HG02852 (cell line): Measurements from ENCODE around the gene PREB.

Source experiments
- ATAC-seq: cut with Tn5 transposase; IDR thresholded peaks from one replicate; pipeline ENCODE4 v1.9.1; 2021; ENCODE audit warnings: mild to moderate bottlenecking, moderate library complexity; ENCODE audit not compliant: unreplicated experiment

The PREB gene

DNA sequence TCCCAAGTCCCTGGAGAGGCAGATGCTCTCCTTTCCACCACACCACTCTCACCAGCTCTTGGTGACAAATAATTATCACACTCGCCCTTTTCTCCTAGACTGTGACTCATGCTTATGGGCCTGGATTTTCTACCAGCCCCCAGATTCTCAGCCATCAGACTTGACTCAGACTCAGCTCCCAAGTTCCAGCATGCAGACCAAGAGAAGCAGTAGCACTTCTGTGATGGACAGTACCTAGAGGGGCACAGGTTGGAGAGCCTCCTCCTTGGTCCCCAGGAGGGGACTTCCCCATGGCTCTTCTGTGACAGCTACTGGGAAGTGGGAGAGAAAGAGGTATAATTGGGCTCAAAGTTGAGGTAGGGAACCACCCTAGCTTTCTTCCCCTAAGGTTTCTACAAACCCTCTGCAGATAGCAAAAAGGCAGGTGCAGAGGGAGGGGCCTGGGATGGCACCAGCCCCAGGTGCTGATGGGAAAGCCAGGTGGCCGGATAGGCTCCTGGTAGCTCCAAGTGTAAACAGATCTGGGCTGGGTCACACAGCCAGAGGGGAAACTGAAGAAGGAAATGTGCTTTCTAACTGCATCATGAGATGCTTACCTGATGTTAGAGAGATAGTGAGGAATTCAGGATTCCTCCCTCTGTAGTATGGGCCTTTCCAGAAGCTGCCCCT is 18.5 kb upstream of the PREB start:
- ATAC-seq = no peak

DNA sequence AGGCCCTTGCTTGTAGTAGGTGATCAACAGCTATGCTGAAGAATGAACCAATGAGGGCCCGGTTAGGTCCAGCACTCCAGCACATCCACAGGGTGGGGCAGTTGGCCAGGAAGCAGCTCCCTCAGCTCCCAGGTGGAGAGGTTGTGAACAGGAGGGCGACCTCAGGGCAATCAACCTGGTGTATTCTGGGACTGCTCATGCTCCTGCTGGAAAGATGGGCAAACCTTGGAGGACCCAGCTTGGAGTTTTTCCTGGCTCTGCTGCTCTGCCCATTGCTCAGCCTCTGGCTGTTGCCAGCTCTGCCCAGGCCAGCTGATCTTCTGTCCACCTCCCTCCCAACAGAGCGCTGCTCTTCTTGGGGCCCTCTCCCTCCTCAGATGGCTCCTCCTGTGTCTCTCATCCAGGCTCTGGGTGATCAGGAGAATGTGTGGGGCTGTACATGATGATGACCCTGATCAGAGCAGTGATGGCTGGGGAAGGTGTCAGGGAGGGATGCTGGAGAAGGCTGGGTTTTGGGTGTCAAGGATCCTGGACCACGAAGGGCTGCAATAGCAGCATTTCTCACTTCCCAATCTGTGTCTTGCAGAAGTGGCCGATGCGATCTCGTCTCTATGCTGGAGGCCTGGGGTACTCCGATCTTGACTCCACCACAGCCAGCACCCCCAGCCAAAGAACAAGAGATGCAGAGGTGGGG is 17.8 kb upstream of the PREB start:
- ATAC-seq = no peak

DNA sequence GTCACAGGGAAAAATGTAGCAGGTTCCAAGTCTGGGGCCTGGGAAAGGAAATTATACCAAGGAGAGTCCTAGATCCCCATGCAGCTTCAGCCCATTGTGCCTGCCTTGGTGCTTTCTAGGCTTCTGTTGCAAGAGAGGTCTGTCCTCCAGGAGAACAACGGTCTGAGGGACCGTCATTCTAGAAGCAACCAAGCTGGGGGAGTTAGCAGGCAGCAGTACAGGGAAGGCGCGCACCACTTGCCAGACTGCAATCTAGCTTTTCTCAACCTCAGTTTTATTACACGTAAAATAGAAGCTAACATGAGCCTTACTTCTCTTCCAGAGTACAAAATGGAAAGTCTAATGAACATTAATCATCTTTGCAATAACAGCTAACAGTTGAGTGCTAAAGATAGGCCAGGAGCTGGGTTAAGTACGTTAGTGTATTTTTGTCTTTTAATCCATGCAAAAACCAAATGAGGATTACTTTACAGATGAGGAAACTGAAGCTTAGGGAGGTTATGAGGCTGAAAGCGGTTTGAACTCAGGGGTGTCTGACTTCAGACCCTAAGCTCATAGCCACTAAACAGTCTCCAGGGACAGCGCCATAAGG is 16.3 kb upstream of the PREB start:
- ATAC-seq = no peak

DNA sequence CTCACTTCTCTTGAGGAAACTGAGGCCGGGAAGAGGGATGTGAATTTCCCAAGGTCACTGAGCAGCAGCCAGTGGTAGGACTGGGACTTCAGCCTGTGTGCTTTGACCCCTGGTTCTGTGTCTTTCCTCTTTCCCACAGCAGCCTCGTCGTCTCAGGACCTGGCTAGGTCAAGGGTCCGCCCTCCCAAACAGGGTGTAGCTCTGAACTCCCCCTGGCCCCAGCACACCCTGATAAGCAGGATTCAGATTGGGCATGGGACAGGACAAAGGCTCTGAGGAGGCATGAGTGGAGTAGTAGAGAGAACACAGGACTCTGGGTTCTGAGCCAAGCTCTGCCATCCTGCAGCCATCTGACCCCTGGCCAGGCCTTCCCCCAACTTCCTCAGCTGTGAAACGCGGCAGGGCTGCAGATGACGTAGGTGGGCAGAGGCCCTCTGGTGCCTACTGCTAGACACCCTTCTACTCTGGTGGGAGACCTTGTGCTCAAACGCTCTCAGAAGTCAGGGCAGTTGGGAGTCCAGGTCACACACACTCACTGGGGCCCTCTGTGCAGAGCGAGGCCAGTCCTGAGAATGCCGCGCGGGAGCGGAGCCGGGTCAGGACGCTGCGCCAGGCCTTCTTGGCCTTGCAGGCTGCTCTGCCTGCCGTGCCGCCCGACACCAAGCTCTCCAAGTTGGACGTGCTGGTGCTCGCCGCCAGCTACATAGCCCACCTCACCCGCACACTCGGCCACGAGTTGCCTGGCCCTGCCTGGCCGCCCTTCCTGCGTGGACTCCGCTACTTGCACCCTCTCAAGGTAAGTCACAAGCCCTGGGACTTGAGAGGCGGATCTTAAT is 15.4 kb upstream of the PREB start:
- ATAC-seq = no peak

DNA sequence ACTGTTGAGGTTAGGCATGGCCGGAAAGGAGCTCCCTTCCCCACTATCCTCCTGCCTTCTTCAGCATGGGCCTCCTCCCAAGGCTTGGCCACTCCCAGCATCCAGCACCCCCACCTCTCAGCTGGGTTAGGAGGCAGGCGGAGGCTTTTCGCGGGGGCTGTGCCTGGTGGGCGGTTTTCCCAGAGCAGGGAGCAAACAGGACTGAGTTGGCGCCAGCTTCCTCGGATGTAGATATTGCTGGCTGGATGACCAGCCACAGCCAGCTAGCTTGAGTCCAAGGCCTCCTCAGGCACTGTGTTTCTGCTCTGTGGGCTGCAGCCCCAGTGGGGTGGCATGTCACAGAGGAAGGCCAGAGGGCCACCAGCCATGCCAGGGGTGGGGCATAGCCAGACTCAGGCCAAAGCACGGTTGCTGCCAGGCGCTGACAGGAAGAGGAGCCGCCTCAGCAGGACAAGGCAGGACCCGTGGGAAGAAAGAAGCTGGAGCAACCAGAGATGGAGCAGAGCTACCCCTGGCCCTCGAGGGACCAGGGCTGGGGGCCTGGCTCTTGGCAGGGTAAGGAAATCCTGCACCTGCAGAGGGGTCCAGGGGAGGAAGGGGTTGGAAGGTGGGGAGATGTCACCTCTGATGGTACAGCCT is 14.5 kb upstream of the PREB start, which contains the start of gene TCF23:
TCF23 (plus strand) TSS at position 204 of the 639 bp plus-strand sequence; CDS start at position 334, 130 bp downstream.
- ATAC-seq = no peak

DNA sequence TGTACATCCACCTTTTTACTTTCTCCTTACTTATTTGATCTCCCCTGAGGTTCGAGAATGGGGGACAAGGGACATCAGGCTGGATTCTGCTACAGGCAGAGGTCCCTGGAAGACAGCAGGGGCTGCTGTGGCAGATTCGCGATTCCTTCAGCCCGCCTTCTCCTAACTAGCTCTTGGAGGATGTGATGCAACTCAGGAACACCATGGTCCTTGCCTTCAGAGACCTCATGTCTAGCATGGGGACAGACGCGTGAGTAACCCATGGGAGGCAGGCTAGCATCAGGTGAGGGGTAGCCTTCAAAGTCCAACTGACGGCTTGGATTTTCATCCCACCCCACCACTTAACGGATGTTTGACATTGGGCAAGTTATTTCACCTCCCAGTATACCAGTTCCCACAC is 13.5 kb upstream of the PREB start:
- ATAC-seq = no peak

DNA sequence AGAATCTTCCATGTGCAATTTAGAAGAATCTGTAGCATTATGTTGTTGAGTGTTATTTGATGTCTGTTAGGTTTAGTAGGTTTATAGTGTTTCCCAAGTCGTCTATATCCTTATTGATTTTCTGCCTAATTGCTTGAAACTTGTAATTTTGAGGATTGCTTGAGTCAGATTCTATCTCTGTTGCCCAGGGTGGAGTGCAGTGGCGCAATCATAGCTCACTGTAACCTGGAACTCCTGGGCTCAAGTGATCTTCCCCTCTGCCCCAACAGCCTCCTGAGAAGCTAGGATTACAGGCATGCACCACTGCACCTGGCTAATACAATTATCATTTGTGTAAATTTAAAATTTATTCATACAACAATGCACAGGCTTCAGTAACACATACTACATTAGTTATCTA is 11.2 kb upstream of the PREB start:
- no peak for ATAC-seq

DNA sequence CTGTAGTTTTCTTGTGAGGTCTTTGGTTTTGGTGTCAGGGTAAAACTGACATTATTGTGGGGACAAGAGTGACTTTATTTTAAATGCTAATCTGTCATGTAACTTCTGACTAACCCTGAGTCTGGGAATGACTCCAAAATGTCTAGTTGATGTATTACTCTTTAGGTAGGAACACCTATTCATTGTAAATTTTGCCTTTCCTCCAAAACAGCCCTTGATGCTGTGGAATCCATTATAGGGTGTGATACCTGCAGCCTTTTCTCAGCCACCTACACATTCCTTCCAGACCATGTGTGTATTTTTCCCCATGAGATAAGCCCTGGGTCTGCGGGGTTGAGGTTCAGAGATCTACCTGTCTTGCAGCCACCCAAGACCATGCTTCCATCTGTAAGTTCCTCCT is 8.8 kb upstream of the PREB start:
- ATAC-seq = no peak

DNA sequence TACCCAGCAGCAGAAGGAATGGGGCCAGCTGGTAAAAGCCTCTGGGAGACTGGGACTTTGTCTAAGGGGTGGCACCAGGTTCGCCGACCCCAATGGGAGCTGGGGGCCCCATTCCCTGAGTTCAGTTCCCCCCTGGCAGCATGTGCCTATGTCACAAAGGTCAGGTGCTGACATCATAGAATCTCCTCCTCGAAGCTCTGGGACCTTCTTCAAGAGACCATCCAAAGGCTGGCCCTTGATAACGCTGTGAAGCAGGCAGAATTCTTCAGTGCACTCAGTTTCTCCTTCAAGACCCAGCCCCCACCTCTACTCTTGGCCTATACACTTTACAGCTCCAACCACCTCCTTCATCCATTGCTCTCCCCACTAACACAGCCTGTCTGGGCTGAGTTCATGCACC is 4.9 kb upstream of the PREB start, which contains the start of gene PRR30:
PRR30 (minus strand) TSS at position 101 of the 400 bp plus-strand sequence. CDS start 1,081 bp downstream, outside the sequence.
- ATAC-seq = no peak

DNA sequence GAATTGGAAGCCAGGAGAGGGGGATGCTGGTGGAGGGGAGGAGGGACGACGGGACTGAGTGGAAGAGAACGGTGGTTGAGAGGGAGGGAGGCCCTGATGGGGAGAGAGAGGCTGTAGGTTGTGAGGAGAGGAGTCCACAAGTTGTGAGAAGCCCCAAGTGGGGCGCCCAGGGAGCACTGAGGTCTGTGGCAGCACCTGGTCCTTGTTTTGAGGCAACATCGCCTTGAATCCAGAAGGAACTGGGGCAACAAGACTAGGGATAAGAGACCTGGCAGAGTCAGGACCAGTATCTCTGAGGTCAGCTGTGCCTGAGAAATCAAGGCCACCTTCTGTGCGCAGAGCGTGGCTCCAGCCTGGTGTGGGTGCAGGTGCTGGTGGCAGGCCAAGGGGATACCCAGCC is 3.7 kb upstream of the PREB start:
- no peak for ATAC-seq

DNA sequence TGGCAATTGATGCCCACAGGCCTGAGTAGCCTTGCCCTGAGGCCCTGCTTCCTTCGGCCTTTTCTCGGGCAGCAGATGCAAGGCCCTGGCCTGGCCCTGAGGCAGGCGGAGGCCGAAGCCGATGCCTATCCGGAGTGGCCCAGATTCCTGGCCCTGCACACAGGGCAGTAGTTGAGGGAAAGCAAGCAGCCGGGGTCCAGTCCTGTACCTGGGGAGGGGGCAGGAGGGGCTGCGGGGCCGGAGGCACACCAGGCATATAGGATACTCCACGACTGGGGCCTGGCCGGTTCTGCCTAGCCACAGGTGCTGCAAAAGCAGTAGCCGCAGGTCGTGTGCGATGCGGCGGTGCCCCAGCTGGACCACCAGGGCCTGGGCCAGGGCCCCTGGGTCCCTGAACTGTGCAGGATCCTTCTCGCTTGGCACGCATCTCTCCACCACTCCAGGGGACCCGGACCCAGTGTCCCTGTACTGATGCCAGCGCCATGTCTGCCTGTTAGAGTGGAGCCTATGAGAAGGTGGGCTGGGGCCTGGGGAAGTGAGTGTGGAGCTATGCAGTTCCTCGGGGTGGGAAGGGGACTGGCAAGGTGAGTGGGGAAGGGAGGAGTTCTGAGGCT is 3.0 kb upstream of the PREB start:
- no peak for ATAC-seq

DNA sequence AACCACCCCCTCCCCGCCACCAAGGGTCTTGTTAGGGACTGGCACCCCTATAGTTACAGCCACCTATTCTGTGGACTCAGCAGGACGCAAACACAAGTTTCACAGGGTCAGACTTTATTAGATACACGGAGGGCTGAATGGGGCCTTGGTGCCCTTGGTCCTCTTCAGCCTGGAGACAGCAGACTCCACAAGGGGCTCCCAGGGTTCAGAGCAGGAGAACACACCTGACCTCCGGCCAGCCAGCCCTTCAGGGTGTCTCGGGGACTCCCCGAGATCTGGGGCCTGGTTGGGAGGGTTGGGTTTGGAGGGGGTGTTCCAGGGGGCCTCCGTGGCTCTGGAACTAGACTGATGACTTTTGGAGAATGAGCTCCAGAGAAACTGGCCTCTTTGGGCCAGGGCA is 2.3 kb upstream of the PREB start:
- no peak for ATAC-seq

DNA sequence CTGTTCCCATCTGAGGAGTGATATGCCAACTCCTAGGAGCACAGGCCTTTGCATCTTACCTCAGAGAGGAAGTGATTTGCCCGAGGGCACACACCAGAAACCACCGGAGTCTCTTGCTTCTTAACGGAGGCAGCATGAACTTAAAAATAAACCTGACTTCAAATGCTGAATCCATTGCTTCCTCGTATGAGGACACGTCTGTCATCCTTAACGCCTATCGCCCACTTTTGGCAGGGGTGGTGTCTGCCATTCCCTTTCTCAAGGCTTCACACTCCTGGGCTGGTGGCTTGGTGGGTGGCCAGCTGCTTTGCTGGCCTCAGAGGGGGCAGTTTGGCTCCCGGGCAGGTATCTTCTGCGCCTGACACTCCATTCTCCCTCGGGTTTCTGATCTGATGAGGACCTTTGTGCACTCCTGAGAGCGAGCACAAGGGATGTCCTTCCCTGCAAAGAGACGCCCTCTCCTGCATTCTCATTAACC is 1.1 kb upstream of the PREB start:
- ATAC-seq = no peak

DNA sequence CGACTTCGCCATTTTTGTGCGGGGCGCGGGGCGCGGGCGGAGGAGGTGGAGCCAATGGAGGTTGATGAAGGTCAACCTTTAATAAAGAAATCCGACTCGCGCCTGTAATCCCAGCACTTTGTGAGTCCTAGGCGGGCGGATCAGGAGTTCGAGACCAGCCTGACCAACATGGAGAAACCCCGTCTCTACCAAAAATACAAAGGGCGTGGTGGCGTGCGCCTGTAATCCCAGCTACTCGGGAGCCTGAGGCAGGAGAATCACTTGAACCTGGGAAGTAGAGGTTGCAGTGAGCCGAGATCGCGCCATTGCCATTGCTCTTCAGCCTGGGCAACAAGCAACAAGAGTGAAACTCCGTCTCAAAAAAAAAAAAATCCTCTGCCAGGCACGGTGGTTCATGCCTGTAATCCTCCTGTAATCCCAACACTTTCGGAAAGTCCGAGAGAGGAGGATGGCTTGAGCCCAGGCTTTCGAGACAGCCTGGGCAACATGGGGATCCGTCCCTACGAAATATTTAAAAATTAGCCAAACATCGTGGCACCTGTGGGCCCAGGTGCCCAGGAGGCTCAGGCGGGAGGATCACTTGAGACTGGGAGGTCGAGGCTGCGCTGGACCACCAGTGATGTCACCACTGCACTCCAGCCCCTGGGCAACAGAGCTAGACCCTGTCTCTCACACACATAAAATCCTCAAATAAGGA is 493 bp upstream of the PREB start:
- ATAC-seq = no peak

DNA sequence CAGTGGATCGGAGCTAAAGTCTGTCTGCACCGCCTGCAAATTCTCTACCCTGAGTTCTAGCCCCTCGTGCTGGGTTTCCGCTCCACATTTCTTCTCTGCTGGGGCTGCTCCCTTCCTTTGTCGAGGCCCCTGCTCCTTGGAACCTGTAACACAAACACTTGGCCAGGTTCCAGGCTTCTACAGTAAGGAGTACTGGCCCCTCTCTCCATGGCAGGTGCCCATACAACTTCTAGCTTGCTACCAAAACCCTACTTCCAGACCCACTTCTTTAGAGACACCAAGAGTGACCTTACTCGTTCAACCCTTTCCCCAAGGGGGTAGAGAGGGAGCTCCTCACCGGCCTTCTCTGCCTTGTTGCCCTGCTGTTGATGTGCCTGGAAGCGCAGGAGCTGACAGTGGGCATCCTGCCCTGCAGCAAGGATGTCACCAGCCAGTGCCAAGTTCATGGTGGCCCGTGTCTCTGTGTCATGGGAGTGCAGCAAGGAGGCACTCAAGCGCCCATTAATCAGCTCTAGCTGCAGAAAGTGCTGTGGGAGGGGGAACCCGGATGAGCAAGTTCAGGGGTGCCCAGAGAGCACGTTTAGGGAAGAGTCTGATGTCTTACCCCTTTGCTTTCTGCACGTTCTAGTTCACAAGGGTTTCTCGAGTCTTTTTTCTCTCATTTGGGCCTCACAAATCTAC is 1.1 kb downstream of the PREB start:
- no peak for ATAC-seq

DNA sequence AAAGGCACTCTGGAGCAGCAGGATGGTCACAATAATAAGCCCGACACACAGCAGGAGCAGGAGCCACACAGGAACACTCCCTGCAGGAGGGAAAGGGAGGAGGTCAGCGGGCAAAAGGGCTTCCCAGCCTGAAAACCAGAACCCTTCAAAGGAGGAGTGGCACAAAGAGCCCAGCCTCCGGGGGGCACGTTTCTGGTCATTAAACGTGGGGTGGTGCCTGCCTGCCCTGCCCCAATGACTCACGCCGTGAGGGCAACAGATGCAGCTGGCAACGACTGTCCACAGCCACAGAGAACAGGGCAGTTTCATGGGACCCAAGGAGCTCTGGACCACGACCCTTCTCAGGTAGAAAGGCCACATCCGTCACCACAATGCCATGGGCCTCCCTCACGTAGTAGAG is 3.0 kb downstream of the PREB start:
- ATAC-seq = no peak

DNA sequence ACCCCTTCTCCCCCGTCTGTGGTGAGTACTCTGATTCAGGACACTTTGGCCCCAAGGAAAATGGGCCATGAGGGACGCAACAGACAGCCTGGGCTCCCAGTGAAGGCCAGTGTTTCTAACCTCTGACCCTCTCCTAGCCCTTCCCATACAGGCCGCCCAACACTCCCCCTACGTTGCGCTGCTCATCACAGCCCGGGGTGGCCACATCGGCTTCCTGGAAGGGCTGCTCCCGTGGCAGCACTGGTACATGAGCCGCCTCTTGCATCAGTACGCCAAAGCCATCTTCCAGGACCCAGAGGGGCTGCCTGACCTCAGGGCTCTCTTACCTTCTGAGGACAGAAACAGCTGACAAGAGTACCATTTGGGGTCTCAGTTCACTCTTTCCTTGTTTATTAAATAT is 4.0 kb downstream of the PREB start:
- no peak for ATAC-seq

DNA sequence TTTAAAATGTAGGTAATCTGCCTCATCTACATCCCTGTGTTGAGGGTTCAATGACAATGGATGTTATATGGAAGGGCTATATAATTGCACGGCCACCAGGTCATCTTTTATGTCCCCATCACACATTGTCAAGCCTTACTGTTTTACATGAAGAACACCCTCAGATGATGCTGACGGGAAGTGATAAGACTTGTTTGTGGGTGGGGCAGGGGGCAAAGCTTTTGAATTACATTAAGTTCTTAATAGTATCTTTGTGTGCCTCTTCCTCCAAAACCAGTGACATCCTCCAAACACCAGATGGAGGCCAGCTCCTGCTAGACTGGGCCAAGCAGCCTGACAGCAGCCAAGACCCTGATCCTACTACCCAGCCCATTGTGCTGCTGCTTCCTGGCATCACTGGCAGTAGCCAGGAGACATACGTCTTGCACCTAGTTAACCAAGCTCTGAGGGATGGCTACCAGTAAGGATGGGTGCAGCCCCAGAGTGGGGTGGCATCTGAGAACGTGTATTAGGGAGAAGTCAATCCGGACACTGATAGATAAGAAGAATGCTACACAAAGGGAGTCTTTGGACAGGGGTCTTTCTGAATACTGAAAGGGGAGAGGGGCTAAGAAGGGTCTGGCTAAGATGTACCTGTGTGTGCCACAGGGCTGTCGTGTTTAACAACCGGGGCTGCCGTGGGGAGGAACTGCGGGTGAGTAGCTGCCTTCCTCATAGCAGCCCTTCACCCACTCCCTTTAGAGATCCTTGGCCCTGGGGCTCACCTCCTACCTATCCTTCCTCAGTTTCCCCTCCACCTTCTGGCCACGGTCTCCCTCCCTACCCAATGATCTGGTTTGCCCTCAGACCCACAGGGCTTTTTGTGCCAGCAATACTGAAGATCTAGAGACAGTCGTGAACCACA is 5.5 kb downstream of the PREB start:
- ATAC-seq = no peak
